HG02759 (cell line): ENCODE measurements around the gene SP6.

ENCODE experiments used
- ATAC-seq: cut with Tn5 transposase; IDR thresholded peaks from one replicate; pipeline ENCODE4 v1.9.1; 2021; ENCODE audit warnings: mild to moderate bottlenecking, moderate library complexity; ENCODE audit not compliant: unreplicated experiment

Gene SP6

GRCh38 chr17:47838636-47839035 is 12.3 kb downstream of the SP6 start:
- no peak for ATAC-seq

GRCh38 chr17:47837401-47838039 is 13.4 kb downstream of the SP6 start:
- no peak for ATAC-seq

GRCh38 chr17:47836601-47837000 is 14.4 kb downstream of the SP6 start:
- ATAC-seq: no peak

GRCh38 chr17:47834756-47835155 is 16.2 kb downstream of the SP6 start:
- ATAC-seq: no peak

DNA sequence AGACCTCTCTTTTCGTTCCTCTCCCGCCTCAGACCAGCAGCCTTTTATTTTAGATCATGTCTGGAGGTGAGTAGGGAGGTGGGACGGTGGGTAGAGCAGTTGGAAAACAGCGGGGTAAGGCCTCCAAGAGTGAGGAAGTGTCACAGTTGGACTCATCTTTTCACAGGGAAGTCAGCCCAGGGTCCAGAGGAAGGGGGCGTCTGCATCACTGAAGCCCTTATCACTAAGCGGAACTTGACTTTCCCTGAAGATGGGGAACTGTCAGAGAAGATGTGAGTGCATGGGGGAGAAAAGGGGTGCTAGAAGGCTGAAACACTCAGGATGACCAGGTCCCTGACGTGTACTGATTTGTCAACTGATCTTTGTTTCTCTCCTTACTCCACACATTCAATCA is 19.0 kb downstream of the SP6 start:
- ATAC-seq: no peak

GRCh38 chr17:47831003-47831933 is 19.7 kb downstream of the SP6 start, which contains the start of the genes LRRC46 and MRPL10:
Gene LRRC46 (plus strand): TSS chr17:47831670. CDS start chr17:47831990, 320 bp downstream.
Gene MRPL10 (minus strand): TSS chr17:47831541. CDS start chr17:47831511, 30 bp downstream.
- ATAC-seq: peak; percentile 90

DNA sequence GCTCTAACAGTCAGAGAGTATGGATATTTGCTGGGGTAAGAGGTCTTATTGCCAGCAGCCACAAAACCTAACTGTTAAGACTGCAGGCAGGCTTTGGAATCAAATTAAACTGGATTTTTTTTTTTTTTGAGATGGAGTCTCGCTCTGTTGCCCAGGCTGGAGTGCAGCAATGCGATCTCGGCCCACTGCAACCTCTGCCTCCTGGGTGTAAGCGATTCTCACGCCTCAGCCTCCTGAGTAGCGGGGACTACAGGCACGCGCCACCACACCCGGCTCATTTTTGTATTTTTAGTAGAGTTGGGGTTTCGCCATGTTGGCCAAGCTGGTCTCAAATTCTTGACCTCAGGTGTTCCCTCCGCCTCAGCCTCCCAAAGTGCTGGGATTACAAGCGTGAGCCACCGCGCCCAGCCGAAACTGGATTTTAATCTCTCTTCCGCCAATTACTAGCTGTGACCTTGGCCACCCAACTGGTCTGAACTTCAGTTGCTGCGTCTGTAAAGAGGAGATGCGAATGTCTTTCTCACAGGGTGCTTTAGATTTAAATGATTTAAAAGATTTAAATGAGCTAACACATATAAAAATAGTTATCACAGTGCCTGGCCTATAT is 20.5 kb downstream of the SP6 start:
- ATAC-seq: no peak

DNA sequence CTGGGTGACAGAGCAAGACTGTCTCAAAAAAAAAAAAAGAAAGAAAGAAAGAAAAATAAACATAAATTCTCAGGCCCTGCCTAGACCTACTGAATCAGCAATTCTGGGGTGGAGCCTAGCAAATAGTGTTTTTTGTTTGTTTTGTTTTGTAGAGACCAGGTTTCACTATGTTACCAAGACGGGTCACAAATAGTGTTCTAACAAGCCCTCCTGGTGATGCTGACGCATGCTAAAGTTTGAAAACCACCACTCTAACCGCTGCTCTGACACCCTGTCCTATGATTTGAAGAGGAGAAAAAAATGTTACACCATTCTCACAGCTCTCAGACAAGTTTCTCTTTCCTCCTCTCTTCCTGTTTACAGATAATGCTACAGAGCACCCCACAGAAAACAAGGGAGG is 21.1 kb downstream of the SP6 start:
- no peak for ATAC-seq

GRCh38 chr17:47823519-47823918 is 27.4 kb downstream of the SP6 start:
- ATAC-seq: no peak

GRCh38 chr17:47822785-47823184 is 28.2 kb downstream of the SP6 start:
- ATAC-seq: no peak

DNA sequence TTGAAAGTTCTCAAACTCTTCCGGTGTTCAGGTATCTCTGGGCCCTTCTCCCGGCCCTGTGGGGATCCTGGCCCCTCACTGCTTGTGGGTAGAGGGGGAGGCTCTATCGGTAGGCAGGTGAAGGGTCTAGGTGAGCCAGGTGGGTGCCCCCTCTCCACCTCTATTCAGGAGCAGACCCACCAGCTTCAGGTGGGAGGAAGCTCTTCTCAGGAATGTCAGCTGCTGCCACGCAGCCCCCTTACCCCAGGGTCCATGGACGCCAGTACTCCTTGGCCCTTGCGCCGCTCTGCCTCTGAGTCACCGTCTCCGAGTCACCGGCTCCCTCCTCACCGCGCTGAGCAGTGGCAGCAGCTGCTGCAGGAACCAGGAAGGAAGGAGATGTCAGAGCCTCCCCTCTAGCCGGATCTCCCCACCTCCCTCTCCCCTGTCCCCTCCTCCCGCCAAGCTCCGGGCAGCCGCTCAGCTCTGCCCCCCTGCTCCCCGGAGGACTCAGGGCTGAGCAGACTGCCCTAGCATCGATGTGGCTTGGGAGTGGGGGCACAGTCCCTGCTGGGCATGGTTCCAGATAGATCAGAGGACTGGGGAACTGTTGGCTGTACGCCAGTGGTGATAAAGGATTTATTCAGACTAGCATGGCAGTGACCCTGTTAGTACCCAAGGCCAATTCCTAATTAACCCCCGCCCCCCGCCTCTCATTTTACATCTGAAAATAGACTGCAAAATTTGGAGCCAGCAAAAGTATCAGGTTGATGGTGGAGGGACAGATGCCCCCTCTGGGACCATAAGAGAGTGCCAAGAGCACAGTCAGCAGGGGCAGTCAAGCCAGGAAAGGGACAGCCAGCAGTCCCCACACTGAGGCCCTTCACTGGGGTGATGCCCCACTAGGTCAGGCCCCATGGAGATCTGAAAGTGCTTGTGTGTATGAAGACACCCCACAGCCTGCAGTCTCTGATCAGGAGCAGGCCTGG is 29.3 kb downstream of the SP6 start, which contains the start of gene OSBPL7:
Gene OSBPL7 (minus strand): TSS at position 371 of the 968 bp plus-strand sequence. CDS start 1,516 bp downstream, outside the sequence.
- peak; percentile 90 for ATAC-seq

- ATAC-seq: no peak
These were observed 29.9 kb downstream of the SP6 start for GRCh38 chr17:47821031-47821423.

- no peak for ATAC-seq
These were observed 30.8 kb downstream of the SP6 start for GRCh38 chr17:47820033-47820789.

GRCh38 chr17:47819475-47819874 is 31.5 kb downstream of the SP6 start:
- no peak for ATAC-seq

DNA sequence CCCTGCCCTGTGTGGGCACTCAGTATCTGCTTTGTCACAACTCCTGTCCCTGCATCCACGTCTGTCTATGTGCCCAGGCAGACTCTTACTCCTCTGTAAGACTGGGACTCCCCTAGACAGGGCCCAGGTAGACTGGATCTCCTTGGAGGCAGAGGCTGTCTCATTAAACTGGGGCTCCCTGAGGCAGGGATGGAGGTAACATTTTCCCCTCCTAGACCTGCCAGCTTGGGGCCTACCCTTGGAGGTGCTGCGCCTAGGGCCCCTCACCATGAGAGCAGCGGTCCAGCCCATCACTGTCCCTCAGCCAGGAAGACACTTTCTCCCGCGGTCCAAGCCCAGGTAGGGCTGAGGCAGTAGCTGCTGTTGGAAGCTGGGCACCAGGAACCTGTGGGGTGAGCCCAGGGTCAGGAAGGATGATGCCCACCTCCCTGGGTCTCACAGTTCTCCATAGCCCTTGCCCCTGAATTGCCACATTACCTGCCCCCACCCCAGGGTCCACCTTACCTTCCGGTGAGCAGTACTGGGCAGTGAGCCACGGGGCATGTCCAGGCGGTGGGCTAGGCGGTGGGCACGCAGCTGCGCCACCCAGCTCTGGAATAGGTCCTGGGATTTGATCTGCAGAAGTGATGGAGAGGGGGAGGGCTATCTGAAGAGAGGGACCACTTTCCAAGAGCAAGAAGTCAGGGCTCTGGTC is 32.8 kb downstream of the SP6 start:
- ATAC-seq: no peak

DNA sequence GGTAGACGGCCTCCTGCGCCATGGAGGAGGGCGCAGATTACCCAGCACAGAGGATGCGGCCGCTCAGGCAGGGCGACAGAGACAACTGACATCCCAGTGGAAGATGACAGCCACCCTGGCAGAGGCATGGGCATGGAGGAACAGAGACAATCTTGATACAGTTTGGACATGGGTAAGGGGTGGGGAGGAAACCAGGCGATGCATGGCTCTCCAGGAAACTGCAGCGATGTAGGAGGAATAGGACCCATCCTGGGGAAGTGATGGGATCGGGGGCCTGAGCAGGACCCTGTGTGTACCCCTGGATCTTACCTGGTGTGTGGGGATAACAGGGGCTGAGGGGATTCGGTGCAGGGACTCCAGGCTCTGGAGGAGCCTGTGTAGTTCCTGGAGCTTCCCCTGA is 34.0 kb downstream of the SP6 start:
- ATAC-seq: no peak

DNA sequence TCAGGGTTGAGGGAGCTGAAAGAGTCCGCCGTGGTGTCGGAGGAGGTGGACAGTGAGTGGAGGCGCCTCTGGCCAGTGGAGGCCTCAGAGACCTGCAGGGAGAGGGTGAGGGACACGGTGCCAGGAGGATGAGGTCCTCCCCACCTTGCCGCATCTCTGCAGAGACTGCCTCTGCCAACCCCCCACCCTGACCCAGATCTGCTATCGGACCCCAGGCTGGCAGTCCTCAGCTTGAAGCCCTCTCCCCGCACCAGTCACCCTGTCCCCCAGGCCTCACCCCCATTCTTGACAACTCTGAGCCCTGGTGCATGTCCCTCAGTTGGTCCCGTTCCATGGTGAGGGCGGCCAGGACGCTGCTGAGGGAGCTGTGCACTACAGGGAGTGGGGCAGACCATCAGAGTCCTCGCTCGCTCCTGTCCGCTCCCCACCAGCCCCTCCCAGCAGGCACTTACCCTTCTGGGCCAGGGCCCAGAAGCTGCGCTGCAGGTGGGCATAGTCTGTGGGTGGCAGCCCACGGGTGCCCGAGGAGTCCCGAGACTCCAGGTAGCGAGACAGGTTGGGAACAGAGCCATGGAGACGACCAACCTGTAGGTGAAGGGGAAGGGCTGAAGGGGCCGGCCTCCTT is 34.7 kb downstream of the SP6 start:
- no peak for ATAC-seq

GRCh38 chr17:47815106-47815918 is 35.7 kb downstream of the SP6 start:
- no peak for ATAC-seq
